GM12801 (cell line): ENCODE results near the gene CADM2.

Experiments used
- TF ChIP-seq, protein P1 (sequence below): IDR thresholded peaks from one replicate; pipeline ENCODE4 v1.5.1; 2011; ENCODE audit warnings: control low read depth; ENCODE audit not compliant: insufficient read length; ENCODE audit errors: extremely low read depth

Gene CADM2

GRCh38 chr3:85960793-85961192 lies 1002.0 kb downstream of the CADM2 start:
- TF ChIP-seq, protein P1, sequence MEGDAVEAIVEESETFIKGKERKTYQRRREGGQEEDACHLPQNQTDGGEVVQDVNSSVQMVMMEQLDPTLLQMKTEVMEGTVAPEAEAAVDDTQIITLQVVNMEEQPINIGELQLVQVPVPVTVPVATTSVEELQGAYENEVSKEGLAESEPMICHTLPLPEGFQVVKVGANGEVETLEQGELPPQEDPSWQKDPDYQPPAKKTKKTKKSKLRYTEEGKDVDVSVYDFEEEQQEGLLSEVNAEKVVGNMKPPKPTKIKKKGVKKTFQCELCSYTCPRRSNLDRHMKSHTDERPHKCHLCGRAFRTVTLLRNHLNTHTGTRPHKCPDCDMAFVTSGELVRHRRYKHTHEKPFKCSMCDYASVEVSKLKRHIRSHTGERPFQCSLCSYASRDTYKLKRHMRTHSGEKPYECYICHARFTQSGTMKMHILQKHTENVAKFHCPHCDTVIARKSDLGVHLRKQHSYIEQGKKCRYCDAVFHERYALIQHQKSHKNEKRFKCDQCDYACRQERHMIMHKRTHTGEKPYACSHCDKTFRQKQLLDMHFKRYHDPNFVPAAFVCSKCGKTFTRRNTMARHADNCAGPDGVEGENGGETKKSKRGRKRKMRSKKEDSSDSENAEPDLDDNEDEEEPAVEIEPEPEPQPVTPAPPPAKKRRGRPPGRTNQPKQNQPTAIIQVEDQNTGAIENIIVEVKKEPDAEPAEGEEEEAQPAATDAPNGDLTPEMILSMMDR: no peak

GRCh38 chr3:85977615-85978338 lies 1019.0 kb downstream of the CADM2 start:
- TF ChIP-seq, protein P1: no peak

DNA sequence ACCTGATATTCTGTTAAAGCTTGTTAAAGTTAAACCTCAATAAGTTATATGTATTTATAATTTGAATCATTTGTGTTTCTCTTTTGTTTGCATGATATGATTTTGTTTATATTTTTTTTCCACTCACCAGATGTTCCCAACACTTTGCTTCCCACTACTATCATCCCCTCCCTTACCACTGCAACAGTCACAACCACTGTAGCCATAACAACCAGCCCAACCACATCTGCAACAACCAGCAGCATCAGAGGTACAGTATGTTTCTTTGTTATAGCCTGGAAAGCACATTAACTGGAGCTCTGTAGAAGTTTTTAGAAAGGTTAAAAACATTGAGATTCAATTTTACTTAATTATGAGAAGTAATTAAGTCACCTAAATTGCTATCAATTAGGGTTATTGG lies 1020.2 kb downstream of the CADM2 start:
- TF ChIP-seq, protein P1: no peak

DNA sequence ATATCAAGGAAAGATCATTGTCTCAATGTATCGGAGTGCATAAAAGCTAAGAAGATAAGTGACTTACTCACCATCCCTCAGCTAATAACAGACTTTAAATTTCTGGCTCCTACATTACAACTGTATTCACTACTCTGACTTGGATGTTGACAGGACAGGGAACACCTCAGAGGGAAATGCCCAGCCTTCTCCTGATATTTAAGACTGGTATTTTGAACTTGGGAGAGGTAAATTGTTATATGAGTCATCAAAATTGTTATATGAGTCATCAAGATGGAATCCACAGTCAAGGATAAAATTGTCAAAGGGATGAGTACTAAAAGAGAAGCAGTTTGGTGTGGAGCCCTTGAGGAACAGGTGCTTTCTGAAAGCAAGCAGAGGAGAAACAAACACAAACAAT lies 1070.8 kb downstream of the CADM2 start:
- TF ChIP-seq, protein P1: no peak

- TF ChIP-seq, protein P1: no peak
These were observed 1079.1 kb downstream of the CADM2 start for GRCh38 chr3:86037916-86038315.

DNA sequence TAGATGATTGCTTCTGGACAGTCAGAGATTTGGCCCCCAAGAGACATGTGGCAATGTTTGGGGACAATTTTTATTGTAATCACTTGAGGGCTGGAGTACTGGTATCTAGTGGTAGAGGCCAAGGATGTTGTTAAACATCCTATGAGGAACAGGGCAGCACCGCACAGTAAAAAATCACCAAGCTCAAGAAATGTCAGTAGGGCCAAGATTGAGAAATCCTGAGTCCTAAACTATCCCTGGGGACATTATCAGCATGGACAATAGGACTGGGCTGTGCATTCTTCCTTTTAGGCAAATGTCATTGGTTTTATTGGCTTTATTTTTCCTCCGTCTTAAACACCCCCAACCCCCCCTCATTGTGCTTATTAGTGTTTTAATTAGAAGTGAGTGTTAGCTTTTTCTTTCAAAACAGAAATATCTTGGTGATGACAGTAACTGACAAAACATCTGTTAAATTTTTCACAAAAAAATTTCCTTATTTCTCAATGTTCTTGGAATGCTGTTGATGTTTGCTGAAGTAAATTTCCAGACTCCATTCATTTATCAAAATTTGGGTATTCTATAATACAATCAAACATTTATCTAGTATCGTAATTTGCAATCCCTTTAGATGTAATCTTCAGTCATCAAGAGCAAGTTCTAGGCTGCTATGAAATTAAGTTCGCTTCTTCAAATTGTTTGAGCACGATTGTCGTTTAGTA lies 1087.8 kb downstream of the CADM2 start:
- TF ChIP-seq, protein P1: no peak

DNA sequence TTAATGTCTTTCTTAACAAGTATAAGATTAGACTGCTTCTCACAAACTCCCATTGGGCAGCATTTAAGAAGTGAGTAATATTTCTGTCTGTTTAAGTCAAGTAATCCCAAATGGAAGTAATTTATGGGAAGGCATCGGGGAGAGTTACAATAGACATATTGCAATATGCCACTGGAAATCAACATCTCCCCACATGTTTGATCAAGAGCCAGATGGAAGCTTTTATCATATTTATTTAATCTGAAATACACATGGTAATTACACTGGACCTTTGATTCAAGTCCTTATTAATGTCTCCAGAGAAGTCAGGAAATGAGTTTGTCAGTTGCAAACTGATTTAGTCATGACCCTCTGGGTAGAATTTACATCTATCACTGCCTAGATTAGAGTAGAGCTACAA lies 1088.4 kb downstream of the CADM2 start:
- TF ChIP-seq, protein P1: no peak
